BLaER1 treated with 17β-estradiol and CSF1 and Interleukin-3, amounts not matched to agents 10 nM and 100 nM (cell line): Measurements from ENCODE around the gene GLIPR1.
A peak's percentile ranks its signal among the peaks of the same experiment; 100 is the strongest.

Source experiments
- H3K27ac ChIP-seq, 11 experiments: shearing (Covaris generic); formaldehyde crosslinking; 2 replicates each; pipeline ENCODE4 v1.8.1; 2022
- H3K27me3 ChIP-seq, 11 experiments: shearing (Covaris generic); formaldehyde crosslinking; 2 replicates each; pipeline ENCODE4 v1.8.1; 2022
- H3K36me3 ChIP-seq, 11 experiments: shearing (Covaris generic); formaldehyde crosslinking; 2 replicates each; pipeline ENCODE4 v1.8.1; 2022
- H3K4me1 ChIP-seq, 10 experiments: shearing (Covaris generic); formaldehyde crosslinking; 2 replicates each; pipeline ENCODE4 v1.8.1; 2022
- H3K4me2 ChIP-seq, 11 experiments: shearing (Covaris generic); formaldehyde crosslinking; 2 replicates each; pipeline ENCODE4 v1.8.1; 2022
- H3K4me3 ChIP-seq, 10 experiments: shearing (Covaris generic); formaldehyde crosslinking; 2 replicates each; pipeline ENCODE4 v1.8.1; 2022
- H3K9ac ChIP-seq, 11 experiments: shearing (Covaris generic); formaldehyde crosslinking; 2 replicates each; pipeline ENCODE4 v1.8.1; 2022
- H3K9me3 ChIP-seq, 11 experiments: shearing (Covaris generic); formaldehyde crosslinking; replicated peaks in 1 of 11; 2 replicates each; pipeline ENCODE4 v1.8.1; 2022
- H4K20me1 ChIP-seq, 11 experiments: shearing (Covaris generic); formaldehyde crosslinking; 2 replicates each; pipeline ENCODE4 v1.8.1; 2022
- Cebpa-rat ChIP-seq, 11 experiments: shearing (Covaris generic); IDR thresholded peaks; 2 replicates each; pipeline ENCODE4 v1.8.1; 2022

Gene GLIPR1

DNA sequence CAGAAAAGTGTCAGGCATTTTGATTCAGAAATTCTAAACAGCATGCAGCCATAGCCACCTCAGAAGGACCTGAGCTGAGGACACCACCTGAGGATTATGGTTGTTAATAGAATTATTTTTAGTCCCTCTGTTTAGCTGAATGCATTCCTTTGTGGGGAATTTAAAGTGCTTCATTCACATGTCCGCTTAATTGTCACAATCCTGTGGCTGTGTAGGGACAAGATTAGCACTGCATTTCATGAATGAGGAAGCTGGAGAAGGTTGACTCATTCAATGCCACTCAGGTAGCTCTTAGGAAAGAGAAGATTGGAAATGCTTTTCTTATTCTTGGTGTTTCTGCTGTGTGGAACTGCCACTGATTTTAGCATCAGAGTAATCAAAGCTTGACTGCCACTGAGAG is 72.8 kb downstream of the GLIPR1 start:
- Histone ChIP-seq H3K4me2 (peak overlapping the region; percentile 5 to 80 (median 69); a peak in 16 of 22 replicates), H3K27me3 (no peaks in the 10 kb centered on the region), H3K9me3 (no peaks in the 10 kb centered on the region), H3K9ac (no peak overlapping the region), H3K4me3 (no peak overlapping the region), H3K36me3 (no peaks in the 10 kb centered on the region), H3K4me1 (peaks cover 9 to 28% (median 19%) of the 10 kb centered on the region in 10 experiments), H3K27ac (no peak overlapping the region), H4K20me1 (no peaks in the 10 kb centered on the region)
- TF ChIP-seq Cebpa-rat (IDR thresholded peaks at IDR 0.05) = no peak
